Gastrocnemius medialis (tissue), 4 donors: ENCODE results near the gene MMP24OS. TPM values are rescaled to one million over a fixed set of nuclear protein-coding genes. Genes with fewer than 3 reads are reported as not detected.

ENCODE experiments used
- ATAC-seq, 2 donors: fragments of 150-250 bp; one replicate each; pipeline ENCODE4 v1.9.1; 2016
- DNase-seq, 2 donors: peaks; one replicate each; pipeline ENCODE4 v3.0.0-alpha.2; 2019
- H3K27ac ChIP-seq, 4 donors: fragments of 200-600 bp; sonication (generic); 1 replicate in 1 of 4; 2 replicates in 3 of 4; pipeline ENCODE4 v1.5.1; 2016 to 2018; ENCODE audit warnings: mild to moderate bottlenecking in 2 of 4, moderate library complexity in 1 of 4
- H3K27me3 ChIP-seq, 3 donors: fragments of 200-600 bp; sonication (generic) in 2 of 3; 1 replicate in 1 of 3; 2 replicates in 2 of 3; pipeline versions ENCODE4 v1.5.1 to v1.6.0; 2016 to 2019; ENCODE audit warnings: mild to moderate bottlenecking in 1 of 3, moderate library complexity in 1 of 3
- H3K36me3 ChIP-seq, 2 donors: fragments of 200-600 bp; sonication (generic) in 1 of 2; one replicate each; pipeline ENCODE4 v1.5.1; 2017 to 2018
- H3K4me1 ChIP-seq, 2 donors: fragments of 200-600 bp; sonication (generic) in 1 of 2; one replicate each; pipeline ENCODE4 v1.5.1; 2016 to 2017; ENCODE audit warnings: mild to moderate bottlenecking in 2 of 2
- H3K4me3 ChIP-seq, 4 donors: fragments of 200-600 bp; sonication (generic) in 3 of 4; 1 replicate in 1 of 4; 2 replicates in 3 of 4; pipeline ENCODE4 v1.5.1; 2016 to 2019; ENCODE audit warnings: mild to moderate bottlenecking in 2 of 4
- H3K9me3 ChIP-seq, 3 donors: fragments of 200-600 bp; sonication (generic) in 2 of 3; 1 replicate in 1 of 3; 2 replicates in 2 of 3; pipeline ENCODE4 v1.5.1; 2016 to 2019
- CTCF ChIP-seq, 5 experiments: fragments of 450-650 bp in 3 of 5; fragments of 200-600 bp in 2 of 5; sonication (generic) in 2 of 5; IDR thresholded peaks in 4 of 5; conservative IDR thresholded peaks in 1 of 5; 1 replicate in 4 of 5; 2 replicates in 1 of 5; pipeline ENCODE4 v1.5.1; 2016 to 2019; ENCODE audit warnings: antibody characterized with exemption in 5 of 5, mild to moderate bottlenecking in 3 of 5, moderate library complexity in 3 of 5
- POLR2A ChIP-seq, 2 donors: fragments of 450-650 bp; IDR thresholded peaks; one replicate each; pipeline ENCODE4 v1.6.1; 2017; ENCODE audit warnings: antibody characterized with exemption in 2 of 2, mild to moderate bottlenecking in 2 of 2, moderate library complexity in 2 of 2
- in situ Hi-C, 4 donors: fragments of 200-750 bp; cut with MboI; loops; one replicate each; pipeline versions ENCODE4 v1.15.0 to v1.8.0; 2017; ENCODE audit warnings: low sequenced_read_pairs in 4 of 4
- intact Hi-C: fragments of 100-400 bp; cut with DNase I; formaldehyde crosslinking; loops from one replicate; pipeline ENCODE4 v1.15.1; 2023; ENCODE audit warnings: low total_unique reads
- total RNA-seq, 4 donors: library from RNA; depleted of rRNA; stranded (reverse); fragments of >200 nt; gene quantifications; one replicate each; pipeline versions ENCODE4 v1.1.0 to v1.2.3, GENCODE V29; 2016

Gene MMP24OS
- total RNA-seq, 4 donors from 2014 or later, result 3.8 to 18.4 (median 12.4) TPM

GRCh38 chr20:35238735-35239134 is 39.2 kb downstream of the MMP24OS start:
- Histone ChIP-seq H3K27me3 (no peaks in the 10 kb centered on the region), H3K27ac (no peak overlapping the region), H3K4me1 (no peaks in the 10 kb centered on the region), H3K4me3 (no peak overlapping the region), H3K9me3 (no peaks in the 10 kb centered on the region), H3K36me3 (no peaks in the 10 kb centered on the region)
- no peak for DNase-seq
- intact Hi-C loops, result no loop called here
- ATAC-seq, result no peak
- in situ Hi-C loops, result no loop called here
- TF ChIP-seq POLR2A (IDR thresholded peaks at IDR 0.05) (no peak), CTCF (IDR thresholded peaks at IDR 0.05 in 4 of 5, conservative IDR thresholded peaks at IDR 0.05 in 1 of 5) (no peak)

GRCh38 chr20:35238170-35238569 is 39.8 kb downstream of the MMP24OS start:
- DNase-seq (no peak), ATAC-seq (no peak)
- intact Hi-C loops, result no loop called here
- Histone ChIP-seq H3K27ac (no peak overlapping the region), H3K9me3 (no peaks in the 10 kb centered on the region), H3K27me3 (no peaks in the 10 kb centered on the region), H3K36me3 (no peaks in the 10 kb centered on the region), H3K4me3 (no peak overlapping the region), H3K4me1 (no peaks in the 10 kb centered on the region)
- TF ChIP-seq CTCF (IDR thresholded peaks at IDR 0.05 in 4 of 5, conservative IDR thresholded peaks at IDR 0.05 in 1 of 5) (no peak), POLR2A (IDR thresholded peaks at IDR 0.05) (no peak)
- in situ Hi-C loops, result no loop called here

GRCh38 chr20:35237486-35237885 is 40.4 kb downstream of the MMP24OS start:
- Histone ChIP-seq H3K27me3 (no peaks in the 10 kb centered on the region), H3K27ac (no peak overlapping the region), H3K36me3 (no peaks in the 10 kb centered on the region), H3K4me1 (no peaks in the 10 kb centered on the region), H3K9me3 (no peaks in the 10 kb centered on the region), H3K4me3 (no peak overlapping the region)
- TF ChIP-seq CTCF (IDR thresholded peaks at IDR 0.05 in 4 of 5, conservative IDR thresholded peaks at IDR 0.05 in 1 of 5) (no peak), POLR2A (IDR thresholded peaks at IDR 0.05) (no peak)
- in situ Hi-C loops (no loop called here), intact Hi-C loops (no loop called here)
- no peak for DNase-seq
- ATAC-seq, result no peak

- intact Hi-C loops (no loop called here), in situ Hi-C loops (no loop called here)
- ATAC-seq (no peak), DNase-seq (no peak)
- no peak overlapping the region for H3K27ac ChIP-seq
- no peaks in the 10 kb centered on the region for H3K27me3 ChIP-seq
- no peaks in the 10 kb centered on the region for H3K36me3 ChIP-seq
- no peaks in the 10 kb centered on the region for H3K9me3 ChIP-seq
- H3K4me1 ChIP-seq, result no peaks in the 10 kb centered on the region
- no peak overlapping the region for H3K4me3 ChIP-seq
- TF ChIP-seq POLR2A (IDR thresholded peaks at IDR 0.05), result no peak
- no peak for TF ChIP-seq CTCF (IDR thresholded peaks at IDR 0.05 in 4 of 5, conservative IDR thresholded peaks at IDR 0.05 in 1 of 5)
These were observed 42.0 kb downstream of the MMP24OS start for GRCh38 chr20:35235881-35236280.

- H3K9me3 ChIP-seq, result no peaks in the 10 kb centered on the region
- H3K4me1 ChIP-seq, result no peaks in the 10 kb centered on the region
- no peak overlapping the region for H3K4me3 ChIP-seq
- peaks cover 0 to 4% (median 3%) of the 10 kb centered on the region in 3 donors for H3K27me3 ChIP-seq
- in situ Hi-C loops, result no loop called here
- no peak overlapping the region for H3K27ac ChIP-seq
- TF ChIP-seq CTCF (IDR thresholded peaks at IDR 0.05 in 4 of 5, conservative IDR thresholded peaks at IDR 0.05 in 1 of 5), result no peak
- TF ChIP-seq POLR2A (IDR thresholded peaks at IDR 0.05), result no peak
- no peak for ATAC-seq
- intact Hi-C loops, result no loop called here
- no peak for DNase-seq
- no peaks in the 10 kb centered on the region for H3K36me3 ChIP-seq
These were observed 45.3 kb downstream of the MMP24OS start for GRCh38 chr20:35232575-35232974.
